GM12892 (cell line): ENCODE results near the gene ZC3H11A.
"Not testable (repeated sequence)": the region's sequence is repeated elsewhere in the genome, so short reads cannot be mapped to it uniquely, and the experiment has no call there.

Source experiments
- POLR2A ChIP-seq: IDR thresholded peaks from 2 replicates; pipeline ENCODE4 v1.6.1; 2011; ENCODE audit warnings: low read depth, low read length, control low read depth
- POLR2AphosphoS5 ChIP-seq: IDR thresholded peaks from 2 replicates; pipeline ENCODE4 v1.6.1; 2011; ENCODE audit warnings: low read depth, low read length, control low read depth

DNA sequence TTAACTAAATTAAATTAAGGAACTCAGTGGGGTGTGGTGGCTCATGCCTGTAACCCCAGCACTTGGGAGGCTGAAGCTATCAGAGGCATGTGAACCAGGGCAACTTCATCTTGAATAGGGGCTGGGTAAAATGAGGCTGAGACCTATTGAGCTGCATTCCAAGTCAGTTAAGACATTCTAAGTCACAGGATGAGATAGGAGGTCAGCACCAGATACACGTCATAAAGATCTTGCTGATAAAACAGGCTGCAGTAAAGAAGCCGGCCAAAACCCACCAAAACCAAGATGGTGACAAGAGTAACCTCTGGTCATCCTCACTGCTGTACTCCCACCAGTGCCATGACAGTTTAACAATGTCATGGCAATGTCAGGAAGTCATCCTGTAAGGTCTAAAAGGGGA, 36.7 kb upstream of the ZC3H11A start:
- not testable (repeated sequence) for TF ChIP-seq POLR2AphosphoS5, POLR2A
